ENCODE measurements around the gene NRP2. TPM values are rescaled to one million over a fixed set of nuclear protein-coding genes. Genes with fewer than 3 reads are reported as not detected.

The NRP2 gene
- total and polyA plus RNA-seq, 4 donors: 57.7 to 79.1 (median 62.4) TPM

GRCh38 chr2:205802065-205802464 is 119.8 kb downstream of the NRP2 start:
- DNase-seq (ENCODE audit: low read depth in 4 of 6, low spot score in 6 of 6): no peak

DNA sequence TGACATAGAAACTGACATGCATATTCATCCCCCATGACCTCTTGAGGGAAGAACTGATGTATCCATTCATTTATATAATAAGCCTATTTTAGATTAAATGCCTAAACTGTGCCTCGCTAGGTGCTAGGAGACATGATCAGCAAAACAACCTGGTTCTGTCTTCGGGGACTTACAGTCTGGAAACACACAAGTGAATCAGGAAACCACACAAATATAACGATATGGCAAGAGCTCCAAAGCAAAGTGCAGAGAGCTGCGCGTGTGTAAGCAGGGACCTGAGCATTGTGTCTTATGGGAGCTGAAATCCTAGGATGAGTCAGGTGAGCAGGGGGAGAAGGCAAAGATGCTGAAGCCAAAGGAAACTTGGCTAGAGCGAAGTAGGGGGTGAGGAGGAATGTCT is 120.6 kb downstream of the NRP2 start:
- Histone ChIP-seq H3K9me3 (ENCODE audit: control insufficient read depth, insufficient read depth, low read length) (peaks cover 4% of the 10 kb centered on the region), H3K4me1 (ENCODE audit: control insufficient read depth, insufficient read depth, low read length) (peaks cover 31% of the 10 kb centered on the region), H3K4me3 (ENCODE audit: low read depth, low read length) (no peak overlapping the region), H3K36me3 (ENCODE audit: control insufficient read depth, insufficient read depth, low read length) (no peaks in the 10 kb centered on the region), H3K27me3 (ENCODE audit: control insufficient read depth, insufficient read depth, low read length) (no peaks in the 10 kb centered on the region), H3K27ac (ENCODE audit: low read depth, low read length) (no peak overlapping the region)
- 84% methylated on average over 3 of the region's 6 CpGs for WGBS (ENCODE audit: insufficient coverage)
- no peak for DNase-seq (ENCODE audit: low read depth in 4 of 6, low spot score in 6 of 6)

More at GRCh38 chr2:205802065-205802464, 119.8 kb downstream of the NRP2 start:
- 73% methylated on average over 5 of the region's 7 CpGs for WGBS (ENCODE audit: insufficient coverage)
- no peak overlapping the region for H3K4me3 ChIP-seq (ENCODE audit: low read depth, low read length)
- H3K27ac ChIP-seq (ENCODE audit: low read depth, low read length): no peak overlapping the region
- no peaks in the 10 kb centered on the region for H3K27me3 ChIP-seq (ENCODE audit: control insufficient read depth, insufficient read depth, low read length)
- H3K36me3 ChIP-seq (ENCODE audit: control insufficient read depth, insufficient read depth, low read length): no peaks in the 10 kb centered on the region
- H3K9me3 ChIP-seq (ENCODE audit: control insufficient read depth, insufficient read depth, low read length): peaks cover 4% of the 10 kb centered on the region
- peaks cover 24% of the 10 kb centered on the region for H3K4me1 ChIP-seq (ENCODE audit: control insufficient read depth, insufficient read depth, low read length)

GRCh38 chr2:205803500-205803899 is 121.2 kb downstream of the NRP2 start:
- DNase-seq (ENCODE audit: low read depth in 4 of 6, low spot score in 6 of 6): peak in 1 of 6 donors; percentile 12
- no peak overlapping the region for H3K4me3 ChIP-seq (ENCODE audit: low read depth, low read length)
- no peaks in the 10 kb centered on the region for H3K27me3 ChIP-seq (ENCODE audit: control insufficient read depth, insufficient read depth, low read length)
- no peaks in the 10 kb centered on the region for H3K36me3 ChIP-seq (ENCODE audit: control insufficient read depth, insufficient read depth, low read length)
- H3K27ac ChIP-seq (ENCODE audit: low read depth, low read length): no peak overlapping the region
- peaks cover under 1% of the 10 kb centered on the region for H3K9me3 ChIP-seq (ENCODE audit: control insufficient read depth, insufficient read depth, low read length)
- no CpG with 5 or more reads among the region's 1 CpG for WGBS (ENCODE audit: insufficient coverage)
- peaks cover 33% of the 10 kb centered on the region for H3K4me1 ChIP-seq (ENCODE audit: control insufficient read depth, insufficient read depth, low read length)

DNA sequence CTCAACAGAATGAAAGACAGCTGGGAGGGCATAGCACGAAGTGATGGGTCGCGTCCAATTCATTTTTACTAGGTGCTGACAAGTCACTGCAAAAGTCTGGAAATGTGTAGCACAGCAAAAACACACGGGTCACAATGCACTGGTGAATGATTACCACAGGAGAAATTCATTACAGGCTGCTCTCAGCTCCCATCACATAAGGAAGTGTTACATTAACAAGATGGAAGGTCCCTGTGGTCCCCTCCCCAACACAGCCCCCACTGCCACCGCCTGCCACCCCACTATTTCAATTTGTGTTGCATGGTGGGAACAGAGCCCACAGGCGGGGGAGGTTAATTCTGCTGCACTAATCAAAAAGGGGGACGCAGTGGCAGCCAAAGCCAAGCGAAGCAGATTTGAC is 122.8 kb downstream of the NRP2 start:
- 74% methylated on average over 6 of the region's 8 CpGs for WGBS (ENCODE audit: insufficient coverage)
- H3K9me3 ChIP-seq (ENCODE audit: control insufficient read depth, insufficient read depth, low read length): no peaks in the 10 kb centered on the region
- no peak overlapping the region for H3K27ac ChIP-seq (ENCODE audit: low read depth, low read length)
- peaks cover 36% of the 10 kb centered on the region for H3K4me1 ChIP-seq (ENCODE audit: control insufficient read depth, insufficient read depth, low read length)
- no peaks in the 10 kb centered on the region for H3K27me3 ChIP-seq (ENCODE audit: control insufficient read depth, insufficient read depth, low read length)
- H3K36me3 ChIP-seq (ENCODE audit: control insufficient read depth, insufficient read depth, low read length): no peaks in the 10 kb centered on the region
- peak in 1 of 6 donors; percentile 74 for DNase-seq (ENCODE audit: low read depth in 4 of 6, low spot score in 6 of 6)
- no peak overlapping the region for H3K4me3 ChIP-seq (ENCODE audit: low read depth, low read length)

DNA sequence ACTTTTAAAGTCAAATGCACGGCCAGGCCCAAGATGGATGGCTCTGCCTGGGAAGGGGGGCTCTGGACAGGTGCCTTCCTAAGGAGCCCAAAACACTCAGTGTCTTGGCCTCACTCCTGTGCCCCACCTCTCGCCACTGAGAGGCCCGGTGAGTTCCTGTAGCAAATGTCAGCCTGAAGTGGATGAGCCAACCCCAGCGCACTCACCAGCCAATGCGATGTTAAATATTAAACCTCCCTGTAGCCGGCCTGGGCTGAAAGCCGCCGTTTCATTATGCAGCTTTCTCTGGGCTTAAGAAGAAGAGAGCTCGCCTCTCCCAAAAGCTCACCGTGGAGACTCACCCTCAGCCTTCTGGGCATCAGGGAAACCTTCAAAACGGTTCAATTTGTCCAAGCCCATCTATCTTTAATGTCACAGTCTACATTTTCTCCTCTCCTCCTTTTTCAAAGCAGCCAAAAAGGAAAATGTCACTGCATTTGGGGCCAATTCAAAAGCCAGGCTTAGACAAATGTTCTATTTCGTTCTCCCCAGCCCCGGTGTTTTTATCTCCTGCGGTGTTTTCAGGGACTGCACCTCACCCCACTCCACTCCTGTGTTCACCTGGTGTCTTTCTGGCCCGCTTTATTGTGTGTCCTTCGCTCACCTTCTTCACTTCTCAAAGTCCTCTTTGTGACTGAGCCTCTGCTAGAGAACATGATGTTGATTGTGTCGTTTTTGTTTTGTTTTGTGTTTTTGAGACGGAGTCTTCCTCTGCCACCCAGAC is 124.0 kb downstream of the NRP2 start:
- peak overlapping the region; percentile 5 for H3K27ac ChIP-seq (ENCODE audit: low read depth, low read length)
- WGBS (ENCODE audit: insufficient coverage): 33% methylated on average over 14 of the region's 18 CpGs
- peak in 2 of 6 donors; percentile 46 to 63 for DNase-seq (ENCODE audit: low read depth in 4 of 6, low spot score in 6 of 6)
- no peak overlapping the region for H3K4me3 ChIP-seq (ENCODE audit: low read depth, low read length)
- no peaks in the 10 kb centered on the region for H3K27me3 ChIP-seq (ENCODE audit: control insufficient read depth, insufficient read depth, low read length)
- H3K9me3 ChIP-seq (ENCODE audit: control insufficient read depth, insufficient read depth, low read length): no peaks in the 10 kb centered on the region
- H3K4me1 ChIP-seq (ENCODE audit: control insufficient read depth, insufficient read depth, low read length): peaks cover 36% of the 10 kb centered on the region
- H3K36me3 ChIP-seq (ENCODE audit: control insufficient read depth, insufficient read depth, low read length): no peaks in the 10 kb centered on the region

DNA sequence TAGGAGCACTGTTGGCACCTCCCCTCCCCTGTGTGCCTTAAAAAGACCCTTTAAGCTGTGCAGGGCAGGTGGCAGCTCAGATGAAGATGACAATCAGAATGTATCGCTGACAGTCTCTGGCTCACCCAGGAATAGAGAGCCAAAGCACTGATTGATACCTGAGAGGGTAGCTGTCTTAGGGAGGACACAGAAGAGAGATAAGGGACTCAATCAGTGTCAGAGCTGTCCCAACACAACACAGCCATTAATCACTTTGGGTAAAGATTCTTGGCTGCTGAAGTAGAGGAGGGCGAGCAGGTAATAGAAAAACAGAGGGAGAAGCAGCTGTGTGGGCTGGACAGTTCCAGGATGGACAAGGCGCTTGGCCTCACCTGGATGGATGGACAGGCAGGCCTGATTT is 124.9 kb downstream of the NRP2 start:
- Histone ChIP-seq H3K36me3 (ENCODE audit: control insufficient read depth, insufficient read depth, low read length) (no peaks in the 10 kb centered on the region), H3K4me1 (ENCODE audit: control insufficient read depth, insufficient read depth, low read length) (peaks cover 29% of the 10 kb centered on the region), H3K27ac (ENCODE audit: low read depth, low read length) (no peak overlapping the region), H3K4me3 (ENCODE audit: low read depth, low read length) (no peak overlapping the region), H3K27me3 (ENCODE audit: control insufficient read depth, insufficient read depth, low read length) (no peaks in the 10 kb centered on the region), H3K9me3 (ENCODE audit: control insufficient read depth, insufficient read depth, low read length) (no peaks in the 10 kb centered on the region)
- DNase-seq (ENCODE audit: low read depth in 4 of 6, low spot score in 6 of 6): peak in 1 of 6 donors; percentile 7
- 94% methylated on average over 3 of the region's 3 CpGs for WGBS (ENCODE audit: insufficient coverage)

DNA sequence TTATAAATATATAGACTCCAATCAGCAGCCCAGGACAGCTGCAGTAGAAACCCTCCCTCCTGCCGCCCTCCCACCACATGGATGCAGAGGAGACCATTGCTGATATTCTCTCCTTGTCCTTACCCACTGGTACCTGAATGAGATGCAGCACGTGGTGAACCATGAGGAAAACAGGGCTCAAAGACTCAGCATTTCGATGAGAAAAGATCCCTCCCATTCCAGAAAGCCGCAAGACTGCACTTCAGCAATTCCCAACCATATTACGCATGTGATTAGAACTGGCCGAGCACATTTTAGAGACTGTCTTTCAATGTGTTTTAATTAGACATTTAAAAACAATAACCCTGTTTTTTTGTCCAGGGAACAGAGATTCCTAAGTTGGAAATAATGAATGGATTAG is 125.5 kb downstream of the NRP2 start:
- Histone ChIP-seq H3K36me3 (ENCODE audit: control insufficient read depth, insufficient read depth, low read length) (no peaks in the 10 kb centered on the region), H3K27ac (ENCODE audit: low read depth, low read length) (no peak overlapping the region), H3K9me3 (ENCODE audit: control insufficient read depth, insufficient read depth, low read length) (no peaks in the 10 kb centered on the region), H3K4me1 (ENCODE audit: control insufficient read depth, insufficient read depth, low read length) (peaks cover 29% of the 10 kb centered on the region), H3K27me3 (ENCODE audit: control insufficient read depth, insufficient read depth, low read length) (no peaks in the 10 kb centered on the region), H3K4me3 (ENCODE audit: low read depth, low read length) (no peak overlapping the region)
- DNase-seq (ENCODE audit: low read depth in 4 of 6, low spot score in 6 of 6): peak in 1 of 6 donors; percentile 56
- 52% methylated on average over 2 of the region's 6 CpGs for WGBS (ENCODE audit: insufficient coverage)

DNA sequence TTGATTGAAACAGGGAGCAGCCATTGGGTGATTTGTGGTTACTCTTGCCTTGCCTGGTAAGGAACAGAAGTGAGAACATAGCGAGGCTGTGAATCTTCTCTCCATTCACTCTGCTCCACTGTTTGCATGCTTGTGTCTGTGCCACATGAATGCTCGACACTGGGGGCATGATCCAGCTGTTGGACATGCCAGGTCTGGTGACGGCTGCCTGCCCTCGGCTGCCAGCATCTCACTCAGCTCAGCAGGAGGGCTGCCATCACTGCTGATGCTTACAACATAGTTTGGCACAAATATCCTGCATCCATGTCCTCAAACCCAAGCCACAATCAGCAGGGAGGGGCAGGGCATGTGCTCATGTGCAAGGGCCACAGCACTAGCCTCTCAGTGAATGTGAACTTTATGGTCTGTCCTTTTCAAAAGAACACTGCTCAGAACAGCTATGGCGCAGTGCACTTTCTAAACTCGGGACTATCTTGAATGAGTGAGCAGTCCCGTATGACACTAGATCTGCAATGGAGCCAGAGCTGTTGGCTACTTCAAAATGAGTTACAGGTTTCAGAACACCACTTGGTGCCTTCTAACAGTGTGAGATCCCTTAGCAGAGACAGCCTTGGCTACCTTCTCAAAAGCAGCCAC is 126.3 kb downstream of the NRP2 start:
- H3K4me1 ChIP-seq (ENCODE audit: control insufficient read depth, insufficient read depth, low read length): peaks cover 29% of the 10 kb centered on the region
- H3K36me3 ChIP-seq (ENCODE audit: control insufficient read depth, insufficient read depth, low read length): no peaks in the 10 kb centered on the region
- 43% methylated on average over 7 of the region's 7 CpGs for WGBS (ENCODE audit: insufficient coverage)
- H3K4me3 ChIP-seq (ENCODE audit: low read depth, low read length): no peak overlapping the region
- H3K27me3 ChIP-seq (ENCODE audit: control insufficient read depth, insufficient read depth, low read length): no peaks in the 10 kb centered on the region
- peak in 2 of 6 donors; percentile 53 to 62 for DNase-seq (ENCODE audit: low read depth in 4 of 6, low spot score in 6 of 6)
- no peaks in the 10 kb centered on the region for H3K9me3 ChIP-seq (ENCODE audit: control insufficient read depth, insufficient read depth, low read length)
- no peak overlapping the region for H3K27ac ChIP-seq (ENCODE audit: low read depth, low read length)

DNA sequence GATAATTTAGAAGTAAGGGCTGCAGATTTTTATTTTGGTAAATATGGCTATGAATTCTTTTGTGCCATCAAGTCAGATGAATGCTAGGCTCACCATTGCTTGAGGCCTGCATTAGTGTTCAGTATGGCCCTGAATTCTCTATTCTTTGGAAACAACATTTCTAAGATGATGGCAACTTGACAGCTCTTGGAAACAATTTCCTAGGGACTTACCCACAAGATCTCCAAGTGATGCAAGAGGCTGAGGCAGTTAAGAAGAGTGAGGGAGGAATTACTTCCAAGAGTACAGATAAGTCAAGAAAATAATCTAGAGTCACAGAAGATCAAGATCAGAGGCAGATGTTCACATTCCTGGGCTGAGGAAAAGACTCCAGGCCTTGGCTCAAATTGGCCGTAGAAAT is 129.1 kb downstream of the NRP2 start:
- no peak for DNase-seq (ENCODE audit: low read depth in 4 of 6, low spot score in 6 of 6)
- no peaks in the 10 kb centered on the region for H3K27me3 ChIP-seq (ENCODE audit: control insufficient read depth, insufficient read depth, low read length)
- no peak overlapping the region for H3K27ac ChIP-seq (ENCODE audit: low read depth, low read length)
- H3K9me3 ChIP-seq (ENCODE audit: control insufficient read depth, insufficient read depth, low read length): no peaks in the 10 kb centered on the region
- H3K4me1 ChIP-seq (ENCODE audit: control insufficient read depth, insufficient read depth, low read length): peaks cover 16% of the 10 kb centered on the region
- no peaks in the 10 kb centered on the region for H3K36me3 ChIP-seq (ENCODE audit: control insufficient read depth, insufficient read depth, low read length)
- no CpG with 5 or more reads among the region's 1 CpG for WGBS (ENCODE audit: insufficient coverage)
- no peak overlapping the region for H3K4me3 ChIP-seq (ENCODE audit: low read depth, low read length)

- H3K36me3 ChIP-seq (ENCODE audit: control insufficient read depth, insufficient read depth, low read length): no peaks in the 10 kb centered on the region
- H3K9me3 ChIP-seq (ENCODE audit: control insufficient read depth, insufficient read depth, low read length): no peaks in the 10 kb centered on the region
- WGBS (ENCODE audit: insufficient coverage): no CpG with 5 or more reads among the region's 1 CpG
- no peaks in the 10 kb centered on the region for H3K27me3 ChIP-seq (ENCODE audit: control insufficient read depth, insufficient read depth, low read length)
- H3K4me1 ChIP-seq (ENCODE audit: control insufficient read depth, insufficient read depth, low read length): no peaks in the 10 kb centered on the region
- H3K27ac ChIP-seq (ENCODE audit: low read depth, low read length): no peak overlapping the region
- no peak for DNase-seq (ENCODE audit: low read depth in 4 of 6, low spot score in 6 of 6)
- H3K4me3 ChIP-seq (ENCODE audit: low read depth, low read length): no peak overlapping the region
Measured at GRCh38 chr2:205814039-205814364, 131.7 kb downstream of the NRP2 start.
